EL (cell line): ENCODE results near the gene FHDC1.

Source experiments
- DNase-seq: peaks from one replicate; pipeline ENCODE4 v3.0.0-alpha.2; 2016

FHDC1 gene

DNA sequence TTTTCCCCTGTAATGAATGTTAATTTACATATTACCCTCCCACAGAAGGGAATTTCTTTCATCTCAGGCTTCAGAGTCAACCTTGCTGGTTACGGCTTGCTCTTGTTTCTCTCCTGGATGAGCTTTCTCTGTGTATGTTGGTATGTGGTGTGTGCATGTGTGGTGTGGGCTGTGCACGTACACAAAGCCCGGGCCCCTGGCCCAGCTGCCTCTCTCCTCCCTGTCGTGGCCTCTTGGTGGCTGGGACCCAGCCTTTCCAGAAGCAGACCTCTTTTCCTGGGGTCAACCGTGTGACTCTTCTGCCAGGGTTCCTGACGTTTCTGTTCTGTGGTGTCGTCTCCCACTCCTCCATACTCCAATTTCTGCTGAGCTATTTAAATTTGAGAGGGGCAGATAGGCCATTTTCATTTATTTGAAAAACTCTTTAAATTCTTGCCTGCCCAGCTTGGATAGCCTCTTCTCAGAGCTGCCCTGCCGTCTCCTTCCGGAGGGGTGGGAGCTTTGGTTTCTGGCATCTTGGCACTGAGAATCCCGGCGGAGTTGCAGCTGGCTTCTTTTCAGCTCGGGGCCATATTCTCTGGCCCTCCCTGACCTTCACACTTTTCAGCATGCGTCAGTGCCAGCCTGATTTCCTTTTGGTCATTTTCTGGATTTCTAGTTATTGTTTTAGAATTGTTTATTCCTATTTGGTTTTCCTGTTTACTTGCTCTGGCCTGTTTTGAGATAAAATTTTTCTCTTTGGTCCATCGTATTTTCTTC lies 25.1 kb downstream of the FHDC1 start:
- DNase-seq, result no peak

DNA sequence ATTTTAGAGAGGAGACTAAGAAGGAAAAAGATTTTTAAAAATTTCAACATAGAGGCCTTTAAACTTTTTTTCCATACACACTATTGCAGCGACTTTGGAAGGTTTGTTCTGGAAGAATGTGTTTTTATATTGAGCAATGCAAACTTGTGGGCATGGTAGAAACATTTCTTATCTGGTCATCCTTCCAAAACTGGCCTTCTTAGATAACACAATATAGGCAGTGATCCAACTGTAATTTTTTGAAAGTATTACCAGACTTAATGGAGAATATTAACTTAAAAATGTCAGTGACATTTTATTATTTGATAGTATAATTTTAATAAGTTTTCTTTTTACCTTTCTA lies 25.6 kb downstream of the FHDC1 start:
- DNase-seq, result no peak

GRCh38 chr4:152962150-152962549 lies 26.0 kb downstream of the FHDC1 start:
- DNase-seq, result no peak

DNA sequence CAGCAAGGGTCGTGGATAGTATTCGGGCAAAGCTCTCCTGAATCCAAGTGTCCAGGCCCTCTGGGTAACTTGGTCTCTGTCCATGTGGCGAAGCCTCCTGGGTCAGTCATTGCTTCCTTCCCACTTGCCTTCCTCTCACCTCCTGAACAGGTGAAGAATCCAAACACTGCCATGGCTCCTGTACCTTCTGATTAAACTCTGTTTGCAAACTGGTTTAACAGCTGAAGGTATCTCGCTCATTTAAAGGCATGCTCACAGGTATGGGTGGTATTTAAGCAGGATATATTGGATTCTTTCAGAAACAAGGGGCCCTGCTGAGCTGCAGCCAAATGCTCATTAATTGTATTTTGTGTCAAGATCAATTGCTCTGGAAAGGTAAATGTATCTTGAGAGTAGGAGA lies 28.2 kb downstream of the FHDC1 start:
- no peak for DNase-seq

DNA sequence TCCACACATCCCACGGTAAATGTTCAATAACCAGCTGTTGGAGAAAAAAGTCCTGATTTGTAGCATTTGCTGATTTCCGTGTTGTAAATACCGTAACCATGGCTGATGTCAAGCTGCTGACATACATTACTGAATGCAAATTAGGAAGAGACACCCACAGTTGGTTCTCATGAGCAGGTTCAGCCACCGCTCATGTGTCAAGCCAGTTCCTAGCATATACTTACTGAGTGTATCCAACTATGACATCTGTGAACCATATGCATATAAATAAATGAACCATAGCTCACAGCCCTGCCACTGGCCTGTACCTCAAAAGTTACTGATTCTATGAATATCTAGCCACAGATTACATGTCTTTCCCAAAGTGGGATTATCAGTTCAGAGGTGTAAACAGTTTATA lies 29.5 kb downstream of the FHDC1 start:
- no peak for DNase-seq

DNA sequence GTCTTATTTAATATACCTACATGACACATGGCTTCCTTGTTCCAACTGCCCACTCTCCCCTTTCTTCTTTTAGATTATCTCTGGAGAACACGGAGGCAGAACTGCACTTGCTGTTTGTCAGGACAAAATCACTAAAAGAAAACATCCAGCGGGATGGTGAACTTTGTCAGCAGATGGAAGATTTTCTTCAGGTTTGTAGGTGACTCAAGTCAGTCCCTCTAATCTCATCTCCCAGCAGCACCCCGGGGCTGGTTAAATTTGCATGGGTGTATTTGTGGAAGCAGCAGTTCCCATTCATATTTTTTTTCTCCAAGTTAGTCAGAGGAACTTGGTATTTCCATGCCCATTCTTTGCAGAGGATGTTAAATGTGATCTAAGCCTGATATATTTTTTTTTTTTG lies 31.8 kb downstream of the FHDC1 start:
- no peak for DNase-seq

DNA sequence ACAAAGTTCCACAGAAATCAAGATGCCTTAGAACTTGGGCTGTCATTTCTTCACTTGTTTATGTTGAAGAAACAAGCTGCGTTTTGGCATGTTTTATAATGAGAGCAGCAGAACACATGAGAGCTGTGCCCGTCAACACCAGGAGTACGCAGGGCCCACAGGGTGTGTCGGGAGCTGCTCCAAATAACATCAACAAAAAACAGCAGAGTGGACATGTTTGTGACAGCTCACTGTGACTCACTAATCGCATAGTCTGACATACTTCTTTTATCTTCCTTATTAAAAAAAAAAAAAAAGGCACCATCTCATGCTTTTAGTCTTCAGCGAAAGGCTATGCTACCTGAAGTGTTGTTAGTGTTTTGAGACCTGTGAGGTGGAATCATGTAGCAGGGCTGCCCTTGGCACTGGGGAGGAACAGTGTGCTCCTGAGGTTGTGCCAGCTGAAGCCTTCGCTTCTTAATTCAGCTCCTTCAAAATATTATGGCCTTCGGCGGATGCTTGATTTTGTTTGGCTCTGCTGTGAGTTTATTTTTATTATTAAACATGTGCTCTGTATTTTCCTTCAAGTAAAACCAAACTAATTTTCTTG lies 32.8 kb downstream of the FHDC1 start:
- DNase-seq, result peak; percentile 52

- peak; percentile 92 for DNase-seq
These were observed 34.1 kb downstream of the FHDC1 start for GRCh38 chr4:152970102-152970820.

GRCh38 chr4:152971053-152971452 lies 34.9 kb downstream of the FHDC1 start:
- no peak for DNase-seq

DNA sequence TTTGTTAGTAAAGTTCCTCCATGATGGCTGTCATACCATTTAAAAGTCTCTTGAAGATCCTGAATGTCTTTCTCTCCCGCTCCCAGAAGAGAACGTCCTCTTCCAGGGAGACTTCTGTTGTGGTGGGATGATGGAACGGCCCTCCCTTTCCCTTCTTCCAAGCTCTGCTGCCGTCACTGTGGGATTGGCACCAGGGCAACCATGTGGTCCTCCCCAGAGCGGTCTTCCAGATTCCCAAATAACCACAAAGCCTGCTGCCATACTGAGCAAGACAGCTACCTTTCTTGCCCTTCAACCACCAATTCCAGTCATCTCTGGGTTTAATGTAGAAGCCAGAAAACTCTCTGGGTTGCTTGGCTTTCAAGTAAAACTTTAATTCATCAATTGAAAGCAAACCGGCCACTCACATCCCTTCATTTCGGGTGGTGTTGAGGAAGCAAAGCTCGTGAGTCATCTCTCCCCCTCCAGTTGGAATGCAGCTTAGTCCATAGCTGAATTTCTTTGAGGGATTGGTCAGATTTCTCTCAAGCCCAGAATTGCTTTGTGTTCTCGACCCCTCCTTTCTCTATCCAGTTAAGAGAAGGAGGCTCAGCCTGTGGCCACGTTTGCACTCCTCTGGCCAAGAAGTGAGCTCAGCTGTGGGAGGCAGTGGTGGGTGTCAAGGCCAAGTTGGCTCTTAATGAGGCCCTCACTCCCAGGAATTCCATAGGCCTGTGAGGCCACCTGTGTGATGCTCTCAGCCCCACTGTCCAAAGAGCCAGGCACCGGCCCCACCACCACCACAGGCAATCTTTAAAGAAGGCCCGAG lies 36.9 kb downstream of the FHDC1 start:
- DNase-seq, result peak; percentile 91

GRCh38 chr4:152973629-152974467 lies 37.7 kb downstream of the FHDC1 start:
- DNase-seq, result no peak

- no peak for DNase-seq
These were observed 38.6 kb downstream of the FHDC1 start for GRCh38 chr4:152974468-152975379.

- no peak for DNase-seq
These were observed 39.5 kb downstream of the FHDC1 start for GRCh38 chr4:152975380-152976211.

- no peak for DNase-seq
These were observed 40.2 kb downstream of the FHDC1 start for GRCh38 chr4:152976212-152976761.

DNA sequence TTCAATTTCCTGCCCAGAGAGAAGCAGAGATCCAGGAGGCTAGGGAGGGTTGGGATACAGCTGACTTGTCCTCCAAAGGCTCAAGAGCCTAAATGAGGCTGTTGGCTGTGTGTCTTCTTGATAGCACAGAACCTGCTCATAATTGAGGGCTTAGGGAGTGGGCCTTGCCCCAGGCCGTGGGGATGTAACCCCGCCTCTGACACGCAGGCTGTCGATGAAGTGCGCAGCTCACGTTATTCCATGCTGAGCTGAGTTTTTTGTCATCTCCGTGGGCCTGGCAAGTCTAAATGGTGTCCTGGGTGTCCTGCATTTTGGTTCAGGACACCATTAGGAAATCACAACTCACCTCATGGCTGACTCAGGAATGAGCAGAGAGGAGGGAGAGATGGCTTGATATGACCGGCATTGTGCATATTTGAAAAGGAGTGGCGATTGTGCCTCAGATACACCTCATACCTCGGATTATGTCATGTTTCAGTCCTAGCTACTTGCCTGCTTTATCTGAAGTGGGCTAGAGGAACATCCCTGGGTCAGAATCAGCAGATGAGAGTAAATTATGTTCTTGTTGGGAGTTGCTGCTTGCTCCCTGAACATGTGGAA lies 43.7 kb downstream of the FHDC1 start:
- DNase-seq, result no peak

GRCh38 chr4:152981278-152981677 lies 45.2 kb downstream of the FHDC1 start:
- peak; percentile 34 for DNase-seq

DNA sequence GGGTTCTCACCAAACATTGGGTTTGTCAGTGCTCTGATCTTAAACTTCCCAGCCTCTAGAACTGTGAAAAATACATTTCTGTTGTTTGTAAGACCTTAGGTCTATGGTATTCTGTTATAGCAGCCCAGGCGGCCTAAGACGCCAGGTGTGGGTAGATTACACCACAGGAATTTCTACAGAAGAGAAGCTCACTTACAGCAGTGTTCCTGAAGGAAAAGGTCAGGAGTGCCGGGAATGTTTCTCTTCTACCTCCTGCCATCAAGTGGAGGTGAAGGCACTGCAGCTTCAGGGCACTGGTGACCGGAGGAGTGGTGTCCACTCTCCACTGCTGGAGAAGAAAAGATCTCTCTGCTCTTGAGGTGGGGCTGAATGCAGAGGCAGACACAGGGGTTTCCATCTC lies 45.7 kb downstream of the FHDC1 start:
- DNase-seq, result no peak

DNA sequence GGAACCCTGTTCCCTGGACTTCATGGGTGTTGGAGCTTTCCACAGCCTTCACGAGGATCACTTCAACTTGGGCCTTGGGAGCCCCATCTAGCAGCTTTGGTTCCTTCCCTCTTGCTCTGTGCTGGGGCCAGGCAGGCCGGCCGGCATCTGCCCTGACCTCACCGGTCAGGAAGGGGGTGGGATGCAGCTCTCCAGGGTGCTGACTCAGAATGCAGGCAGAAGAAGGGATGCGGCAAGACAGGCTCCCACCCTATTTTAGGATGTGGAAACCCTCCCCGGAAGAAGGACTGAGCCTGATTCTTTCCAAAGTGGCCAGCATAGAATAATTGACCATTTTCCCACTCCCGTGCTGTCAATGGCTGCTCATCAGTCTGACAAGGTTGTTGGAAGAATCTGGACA lies 47.1 kb downstream of the FHDC1 start:
- DNase-seq, result peak; percentile 21

- DNase-seq, result peak; percentile 61
These were observed 47.8 kb downstream of the FHDC1 start for GRCh38 chr4:152983774-152984411.
